ENCODE data around the gene PTS. TPM values are rescaled to one million over a fixed set of nuclear protein-coding genes. Genes with fewer than 3 reads are reported as not detected.
A peak's percentile ranks its signal among the peaks of the same experiment; 100 is the strongest.
"Not testable (repeated sequence)": the region's sequence is repeated elsewhere in the genome, so short reads cannot be mapped to it uniquely, and the experiment has no call there.

PTS gene
- total RNA-seq, 2 experiments from 2014 or later: 17.4 to 23.8 TPM

DNA sequence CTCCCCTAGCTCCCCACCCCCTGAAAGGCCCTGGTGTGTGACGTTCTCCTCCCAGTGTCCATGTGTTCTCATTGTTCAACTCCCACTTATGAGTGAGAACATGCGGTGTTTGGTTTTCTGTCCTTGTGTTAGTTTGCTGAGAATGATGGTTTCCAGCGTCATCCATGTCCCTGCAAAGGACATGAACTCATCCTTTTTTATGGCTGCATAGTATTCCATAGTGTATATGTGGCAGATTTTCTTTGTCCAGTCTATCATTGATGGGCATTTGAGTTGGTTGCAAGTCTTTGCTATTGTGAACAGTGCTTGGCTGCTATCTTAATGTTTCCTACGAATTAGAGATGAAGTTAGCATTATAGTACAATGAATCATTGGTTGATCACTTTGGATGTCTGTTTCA lies 27.1 kb upstream of the PTS start:
- CTCF ChIA-PET: interaction anchor here (1.4 kb wide), 1 partner anchor 13 kb away, joined by 3 read pairs; no protein-coding TSS in a partner anchor
- H3K36me3 Mint-ChIP-seq (ENCODE audit: low read depth); H3K27ac Mint-ChIP-seq; intact Hi-C loops (cut with DNase I, micrococcal nuclease); H3K9me3 Mint-ChIP-seq (ENCODE audit: low read depth); H3K27me3 Mint-ChIP-seq; H3K4me3 Mint-ChIP-seq; DNase-seq; H3K4me1 Mint-ChIP-seq; ATAC-seq; POLR2A ChIA-PET: not testable (repeated sequence)

DNA sequence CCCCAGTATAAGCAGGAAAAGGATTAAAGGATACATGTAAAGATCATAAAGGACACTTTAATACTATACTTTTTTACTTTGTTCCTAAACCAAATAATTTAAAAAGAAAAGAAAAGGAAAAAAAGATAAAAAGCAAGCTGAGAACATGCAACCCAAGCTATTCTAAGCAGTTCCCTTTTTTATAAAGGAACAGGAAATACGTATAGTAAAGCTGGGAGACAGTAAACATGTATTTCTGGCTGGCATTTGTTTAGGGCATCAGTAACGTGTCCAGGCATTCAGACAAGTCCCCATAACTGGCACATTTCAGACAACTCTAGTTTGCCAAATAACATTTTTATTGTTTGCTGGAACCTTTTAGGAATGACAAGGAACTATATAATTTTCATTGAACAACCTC lies 26.0 kb upstream of the PTS start:
- DNase-seq (no peak), ATAC-seq (no peak)
- ChIA-PET POLR2A (no interaction called here), CTCF (interaction anchor here (0.9 kb wide), 1 partner anchor 59 kb away, joined by 3 read pairs; no protein-coding TSS in a partner anchor)
- Mint-ChIP-seq H3K4me1 (no peaks in the 10 kb centered on the region), H3K27me3 (no peaks in the 10 kb centered on the region), H3K36me3 (ENCODE audit: low read depth) (no peaks in the 10 kb centered on the region), H3K27ac (no peak overlapping the region), H3K4me3 (no peak overlapping the region), H3K9me3 (ENCODE audit: low read depth) (no peaks in the 10 kb centered on the region)
- intact Hi-C loops (cut with DNase I, micrococcal nuclease): no loop called here

DNA sequence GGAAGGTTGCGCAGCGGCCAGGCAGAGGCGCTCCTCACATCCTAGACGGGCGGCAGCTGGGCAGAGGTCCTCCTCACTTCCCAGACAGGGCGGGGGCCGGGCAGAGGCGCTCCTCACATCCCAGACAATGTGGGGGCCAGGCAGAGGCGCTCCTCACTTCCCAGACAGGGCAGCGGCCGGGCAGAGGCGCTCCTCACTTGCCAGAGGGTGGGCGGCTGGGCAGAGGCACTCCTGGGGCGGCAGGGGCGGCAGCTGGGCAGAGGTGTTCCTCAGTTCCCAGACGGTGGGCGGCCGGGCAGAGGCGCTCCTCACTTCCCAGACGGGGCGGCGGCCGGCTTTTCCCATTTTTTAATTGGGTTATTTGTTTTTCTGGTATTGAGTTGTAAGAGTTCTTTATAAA lies 20.2 kb upstream of the PTS start:
- ATAC-seq (no peak), DNase-seq (no peak)
- H3K4me1 Mint-ChIP-seq: peaks cover 3% of the 10 kb centered on the region
- H3K27me3 Mint-ChIP-seq: peaks cover 4% of the 10 kb centered on the region
- H3K36me3 Mint-ChIP-seq (ENCODE audit: low read depth): no peaks in the 10 kb centered on the region
- H3K4me3 Mint-ChIP-seq: no peak overlapping the region
- POLR2A ChIA-PET: no interaction called here
- no peaks in the 10 kb centered on the region for H3K9me3 Mint-ChIP-seq (ENCODE audit: low read depth)
- CTCF ChIA-PET: interaction anchor here (0.7 to 2.5 kb wide), 2 partner anchors 12 to 13 kb away, joined by 3 to 6 read pairs; no protein-coding TSS in a partner anchor
- intact Hi-C loops (cut with DNase I, micrococcal nuclease): no loop called here
- no peak overlapping the region for H3K27ac Mint-ChIP-seq

DNA sequence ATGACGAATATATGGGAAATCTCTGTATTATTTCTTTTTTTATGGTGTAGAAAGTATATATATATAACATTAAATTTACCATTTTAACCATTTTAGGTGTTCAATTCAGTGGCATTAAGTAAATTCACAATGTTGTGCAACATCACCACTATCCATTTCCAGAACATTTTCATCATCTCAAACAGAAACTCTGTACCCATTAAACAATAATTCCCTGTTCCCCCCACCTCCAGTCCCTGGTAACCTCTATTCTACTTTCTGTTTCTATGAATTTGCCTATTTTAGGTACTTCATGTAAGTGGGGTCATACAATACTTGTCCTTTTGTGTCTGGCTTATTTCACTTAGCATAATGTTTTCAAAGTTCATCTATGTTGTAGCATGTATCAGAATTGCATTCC lies 15.3 kb upstream of the PTS start:
- DNase-seq: no peak
- intact Hi-C loops (cut with DNase I, micrococcal nuclease): loop anchor here (1.0 to 10.0 kb wide), 2 partner anchors 15 to 244 kb away; partner anchors contain the start of gene PTS (in 1 of the 2)
- Mint-ChIP-seq H3K27ac (no peak overlapping the region), H3K4me3 (no peak overlapping the region), H3K27me3 (peaks cover 4% of the 10 kb centered on the region), H3K36me3 (ENCODE audit: low read depth) (no peaks in the 10 kb centered on the region), H3K9me3 (ENCODE audit: low read depth) (no peaks in the 10 kb centered on the region), H3K4me1 (peaks cover 17% of the 10 kb centered on the region)
- no peak for ATAC-seq
- CTCF ChIA-PET: no interaction called here
- POLR2A ChIA-PET: no interaction called here

DNA sequence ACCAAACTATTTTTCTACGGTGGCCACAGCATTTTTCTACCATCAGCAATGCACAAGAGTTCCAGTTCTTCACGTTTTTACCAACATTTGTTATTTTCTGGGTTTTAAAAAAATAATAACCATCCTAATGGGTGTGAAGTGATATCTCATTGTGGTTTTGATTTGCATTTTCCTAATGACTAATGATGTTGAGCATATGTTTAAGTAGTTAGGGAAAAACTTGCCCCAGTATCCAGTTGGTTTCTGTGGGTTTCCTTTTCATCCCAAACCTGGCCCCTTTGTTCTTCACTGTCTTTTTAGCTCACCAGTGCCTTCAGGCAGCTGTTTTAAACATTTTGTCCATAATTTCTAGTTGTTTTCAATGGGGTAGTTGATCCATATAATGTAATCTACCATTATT lies 14.7 kb upstream of the PTS start:
- ChIA-PET POLR2A (interaction anchor here (0.6 kb wide), 1 partner anchor 275 kb away, joined by 3 read pairs; no protein-coding TSS in a partner anchor), CTCF (interaction anchor here (0.7 to 1.2 kb wide), 5 partner anchors 8 to 98 kb away, joined by 3 to 6 read pairs (median 3); no protein-coding TSS in a partner anchor)
- no peak overlapping the region for H3K4me3 Mint-ChIP-seq
- H3K36me3 Mint-ChIP-seq (ENCODE audit: low read depth): no peaks in the 10 kb centered on the region
- DNase-seq (peak; percentile 24), ATAC-seq (no peak)
- intact Hi-C loops (cut with DNase I, micrococcal nuclease): loop anchor here (1.0 to 10.0 kb wide), 2 partner anchors 15 to 243 kb away; partner anchors contain the start of gene PTS (in 1 of the 2)
- peaks cover 17% of the 10 kb centered on the region for H3K4me1 Mint-ChIP-seq
- H3K27ac Mint-ChIP-seq: no peak overlapping the region
- H3K27me3 Mint-ChIP-seq: peaks cover 4% of the 10 kb centered on the region
- H3K9me3 Mint-ChIP-seq (ENCODE audit: low read depth): no peaks in the 10 kb centered on the region

DNA sequence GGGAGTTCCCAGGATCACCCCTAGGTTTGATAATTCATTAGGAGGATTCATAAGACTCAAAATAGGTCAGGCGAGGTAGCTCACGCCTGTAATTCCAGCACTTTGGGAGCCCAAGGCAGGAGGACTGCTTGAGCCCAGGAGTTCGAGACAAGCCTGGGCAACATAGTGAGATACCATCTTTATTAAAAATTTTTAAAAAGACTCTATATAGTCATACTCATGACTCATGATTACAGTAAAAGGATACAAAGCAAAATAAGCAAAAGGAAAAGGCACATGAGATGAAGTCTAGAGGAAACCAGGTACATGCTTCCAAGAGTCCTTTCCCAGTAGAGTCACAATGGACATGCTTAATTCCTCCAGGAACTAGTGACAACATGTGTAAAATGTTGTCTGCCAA lies 13.9 kb upstream of the PTS start:
- Mint-ChIP-seq H3K27me3 (peaks cover 4% of the 10 kb centered on the region), H3K4me3 (no peak overlapping the region), H3K9me3 (ENCODE audit: low read depth) (no peaks in the 10 kb centered on the region), H3K36me3 (ENCODE audit: low read depth) (no peaks in the 10 kb centered on the region), H3K4me1 (peaks cover 17% of the 10 kb centered on the region), H3K27ac (no peak overlapping the region)
- intact Hi-C loops (cut with DNase I, micrococcal nuclease): loop anchor here (10.0 kb wide), 1 partner anchor 243 kb away; no protein-coding TSS in a partner anchor
- DNase-seq (no peak), ATAC-seq (no peak)
- ChIA-PET CTCF (interaction anchor here (0.7 to 1.2 kb wide), 5 partner anchors 7 to 99 kb away, joined by 3 to 6 read pairs (median 3); no protein-coding TSS in a partner anchor), POLR2A (no interaction called here)

DNA sequence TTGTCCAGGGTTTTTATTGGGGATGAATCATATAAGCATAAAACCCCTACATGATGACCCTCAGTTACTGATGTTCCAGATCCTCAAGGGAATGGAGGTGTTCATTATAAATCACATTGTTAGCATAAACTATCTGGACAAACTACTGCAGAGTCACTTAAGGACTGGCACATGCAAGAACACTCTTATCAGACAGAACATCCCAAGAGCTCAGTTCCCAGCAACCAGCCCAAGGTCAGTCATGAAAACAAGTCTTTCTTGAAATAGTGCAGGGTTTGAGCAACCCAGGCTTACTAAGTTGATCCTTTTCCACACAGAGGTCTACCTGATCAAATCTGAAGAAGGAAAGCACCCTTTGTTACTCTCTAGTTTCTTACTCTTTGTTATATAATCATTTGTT lies 13.5 kb upstream of the PTS start:
- Mint-ChIP-seq H3K36me3 (ENCODE audit: low read depth) (no peaks in the 10 kb centered on the region), H3K4me3 (no peak overlapping the region), H3K4me1 (peaks cover 17% of the 10 kb centered on the region), H3K27ac (no peak overlapping the region), H3K9me3 (ENCODE audit: low read depth) (no peaks in the 10 kb centered on the region), H3K27me3 (peaks cover 4% of the 10 kb centered on the region)
- CTCF ChIA-PET: interaction anchor here (1.2 kb wide), 1 partner anchor 8 kb away, joined by 6 read pairs; no protein-coding TSS in a partner anchor
- DNase-seq: no peak
- ATAC-seq: no peak
- intact Hi-C loops (cut with DNase I, micrococcal nuclease): loop anchor here (10.0 kb wide), 1 partner anchor 242 kb away; no protein-coding TSS in a partner anchor
- POLR2A ChIA-PET: no interaction called here

DNA sequence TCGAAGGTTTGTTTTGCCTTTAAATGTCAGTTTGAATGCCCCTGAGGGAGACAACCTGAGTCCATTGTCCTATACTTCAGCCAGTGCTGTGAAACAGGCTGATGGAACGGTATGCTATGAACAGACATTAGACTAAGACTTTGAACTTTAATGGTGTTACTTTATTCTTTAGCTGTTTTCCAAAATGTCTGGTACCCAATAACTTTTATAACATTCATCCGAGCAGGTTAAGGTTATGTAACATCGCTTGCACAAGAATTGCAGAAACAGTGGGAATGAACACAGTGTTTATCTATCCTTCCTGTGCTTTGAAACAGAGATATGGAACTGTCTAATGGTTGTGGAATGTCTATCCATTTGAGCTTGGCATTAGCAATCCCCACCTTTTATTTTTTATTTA lies 12.5 kb upstream of the PTS start:
- Mint-ChIP-seq H3K4me1 (peaks cover 17% of the 10 kb centered on the region), H3K4me3 (no peak overlapping the region), H3K27me3 (peaks cover 4% of the 10 kb centered on the region), H3K9me3 (ENCODE audit: low read depth) (no peaks in the 10 kb centered on the region), H3K36me3 (ENCODE audit: low read depth) (no peaks in the 10 kb centered on the region), H3K27ac (no peak overlapping the region)
- ATAC-seq (no peak), DNase-seq (no peak)
- intact Hi-C loops (cut with DNase I, micrococcal nuclease): loop anchor here (10.0 kb wide), 1 partner anchor 241 kb away; no protein-coding TSS in a partner anchor
- ChIA-PET POLR2A (no interaction called here), CTCF (interaction anchor here (1.2 to 1.3 kb wide), 3 partner anchors 14 to 68 kb away, joined by 3 to 9 read pairs (median 6); no protein-coding TSS in a partner anchor)

DNA sequence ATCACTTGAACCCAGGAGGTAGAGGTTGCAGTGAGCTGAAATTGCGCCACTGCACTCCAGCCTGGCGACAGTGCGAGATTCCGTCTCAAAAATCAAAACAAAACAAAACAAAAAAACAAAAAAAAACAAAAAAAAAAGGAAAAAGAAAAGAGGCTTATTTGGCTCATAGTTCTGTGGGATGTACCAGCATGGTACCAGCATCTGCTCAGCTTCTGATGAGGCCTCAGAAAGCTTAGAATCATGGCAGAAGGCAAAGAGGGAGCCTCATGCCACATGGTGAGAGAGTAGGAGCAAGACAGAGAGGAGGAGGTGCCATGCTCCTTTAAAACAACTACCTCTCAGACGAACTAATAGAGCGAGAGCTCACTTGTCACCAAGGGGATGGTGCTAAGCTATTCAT lies 10.6 kb upstream of the PTS start:
- ATAC-seq: no peak
- intact Hi-C loops (cut with DNase I, micrococcal nuclease): loop anchor here (5.0 to 10.0 kb wide), 3 partner anchors 239 to 577 kb away; no protein-coding TSS in a partner anchor
- POLR2A ChIA-PET: no interaction called here

DNA sequence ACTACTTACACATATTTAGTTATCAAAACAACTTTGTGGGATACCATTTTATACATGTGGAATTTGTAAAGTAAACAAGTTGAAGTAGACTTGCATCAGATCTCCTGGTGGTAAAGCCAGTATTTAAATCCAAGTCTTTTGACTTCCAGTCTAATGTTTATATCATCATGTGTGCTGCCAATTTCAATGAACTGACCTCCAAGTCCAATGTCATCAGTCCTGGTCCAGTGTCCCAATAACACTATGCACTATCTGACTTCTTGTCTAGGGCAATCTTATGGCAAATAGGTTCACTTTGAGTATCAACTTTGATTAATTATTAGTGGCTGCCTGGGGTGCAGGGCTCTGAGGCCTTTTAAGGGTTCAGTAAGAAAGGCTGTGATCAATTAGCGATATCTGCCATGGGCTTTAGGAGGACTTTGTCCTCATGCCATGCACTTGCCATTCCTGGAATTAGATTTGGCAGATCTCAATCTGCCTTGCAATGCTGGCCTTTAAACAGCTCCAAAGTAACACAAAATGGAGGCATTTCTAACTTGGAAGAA lies 9.6 kb upstream of the PTS start:
- no peaks in the 10 kb centered on the region for H3K9me3 Mint-ChIP-seq (ENCODE audit: low read depth)
- no peaks in the 10 kb centered on the region for H3K36me3 Mint-ChIP-seq (ENCODE audit: low read depth)
- POLR2A ChIA-PET: no interaction called here
- no peaks in the 10 kb centered on the region for H3K27me3 Mint-ChIP-seq
- ATAC-seq: no peak
- DNase-seq: no peak
- no peak overlapping the region for H3K27ac Mint-ChIP-seq
- no peak overlapping the region for H3K4me3 Mint-ChIP-seq
- CTCF ChIA-PET: interaction anchor here (0.6 to 8.6 kb wide), 4 partner anchors 67 to 952 kb away, joined by 3 to 191 read pairs (median 4); no protein-coding TSS in a partner anchor
- intact Hi-C loops (cut with DNase I, micrococcal nuclease): loop anchor here (5.0 to 10.0 kb wide), 3 partner anchors 238 to 576 kb away; no protein-coding TSS in a partner anchor
- peaks cover 9% of the 10 kb centered on the region for H3K4me1 Mint-ChIP-seq

More for the DNA sequence above, 10.6 kb upstream of the PTS start:
- Mint-ChIP-seq H3K36me3 (ENCODE audit: low read depth) (no peaks in the 10 kb centered on the region), H3K9me3 (ENCODE audit: low read depth) (no peaks in the 10 kb centered on the region), H3K4me1 (peaks cover 17% of the 10 kb centered on the region), H3K4me3 (no peak overlapping the region), H3K27me3 (no peaks in the 10 kb centered on the region), H3K27ac (no peak overlapping the region)
- no peak for DNase-seq
- CTCF ChIA-PET: interaction anchor here (0.8 to 1.1 kb wide), 3 partner anchors 65 to 71 kb away, joined by 3 to 4 read pairs (median 3); no protein-coding TSS in a partner anchor

DNA sequence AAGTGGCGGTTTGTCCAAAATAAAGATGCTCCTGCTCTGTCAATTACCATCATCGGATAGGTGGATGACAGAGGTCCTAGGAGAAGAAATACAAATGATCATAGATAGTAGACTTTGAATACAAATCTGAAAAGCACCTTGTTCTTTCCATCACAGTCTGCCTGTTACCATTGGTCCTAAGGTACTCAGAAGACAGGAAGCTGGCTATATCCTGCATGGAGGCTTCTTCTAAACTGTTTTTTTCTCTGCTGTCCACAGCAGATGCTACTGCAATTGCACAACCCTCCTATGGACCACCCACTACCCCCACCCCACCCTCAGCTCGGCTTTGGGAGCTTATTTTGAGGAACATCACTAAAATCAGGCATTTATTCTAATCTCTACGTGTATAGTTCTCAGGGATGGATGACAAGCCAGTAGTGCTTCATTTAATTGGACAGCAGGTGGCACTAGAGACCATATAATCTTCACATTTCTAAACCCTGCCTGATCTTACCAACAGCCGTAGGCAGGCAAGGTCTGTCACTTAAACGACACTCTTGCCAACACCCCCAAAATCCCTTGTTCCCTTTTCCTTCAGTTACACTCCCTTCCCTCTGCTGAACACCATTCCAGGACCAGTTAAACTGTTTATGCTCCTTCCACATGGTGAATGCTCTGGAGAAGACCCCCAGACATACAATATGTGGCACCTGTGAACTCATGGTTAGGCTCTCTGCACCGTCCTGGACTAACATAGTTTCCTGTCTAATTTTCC lies 6.6 kb upstream of the PTS start:
- Mint-ChIP-seq H3K27ac (no peak overlapping the region), H3K27me3 (no peaks in the 10 kb centered on the region), H3K4me1 (no peaks in the 10 kb centered on the region), H3K36me3 (ENCODE audit: low read depth) (no peaks in the 10 kb centered on the region), H3K9me3 (ENCODE audit: low read depth) (no peaks in the 10 kb centered on the region), H3K4me3 (no peak overlapping the region)
- ATAC-seq (peak; percentile 99), DNase-seq (peak; percentile 45)
- intact Hi-C loops (cut with DNase I, micrococcal nuclease): loop anchor here (1.0 to 10.0 kb wide), 7 partner anchors 61 to 1555 kb away; partner anchors contain the start of genes CLDN25 (in 1 of the 2) and ZW10 (in 1 of the 2)
- ChIA-PET CTCF (interaction anchor here (0.6 to 8.6 kb wide), 21 partner anchors 8 to 1632 kb away, joined by 3 to 191 read pairs (median 4); partner anchors contain the start of gene C11orf52), POLR2A (no interaction called here)
